Neural cell (in vitro differentiated cells): ENCODE results near the gene SULF2. TPM values are rescaled to one million over a fixed set of nuclear protein-coding genes. Genes with fewer than 3 reads are reported as not detected.

Source experiments
- H2AFZ ChIP-seq: fragments of 200-600, 300-800 bp; sonication (generic), shearing (Covaris generic); 2 replicates; pipeline ENCODE4 v1.6.0; 2014; ENCODE audit warnings: low read depth, mild to moderate bottlenecking, antibody characterized with exemption, low read length, moderate library complexity
- H3F3A ChIP-seq: fragments of 200-600 bp; shearing (Covaris generic); 2 replicates; pipeline ENCODE4 v1.6.1; 2016; ENCODE audit warnings: mild to moderate bottlenecking, moderate library complexity, mixed read lengths, antibody characterized with exemption, low read length; ENCODE audit not compliant: insufficient read depth, poor library complexity, severe bottlenecking
- H3K27ac ChIP-seq: fragments of 200-600, 300-800 bp; sonication (generic), shearing (Covaris generic); 2 replicates; pipeline ENCODE4 v1.5.1; 2014; ENCODE audit warnings: mild to moderate bottlenecking, low read length, moderate library complexity
- H3K27me3 ChIP-seq: fragments of 300-800, 200-600 bp; sonication (generic), shearing (Covaris generic); 2 replicates; pipeline ENCODE4 v1.6.0; 2014; ENCODE audit warnings: mild to moderate bottlenecking, low read depth, low read length, moderate library complexity; ENCODE audit not compliant: insufficient read depth
- H3K36me3 ChIP-seq: fragments of 300-800, 200-600 bp; sonication (generic), shearing (Covaris generic); 2 replicates; pipeline ENCODE4 v1.5.1; 2014; ENCODE audit warnings: mild to moderate bottlenecking, antibody characterized with exemption, low read length, moderate library complexity; ENCODE audit not compliant: insufficient read depth
- H3K4me2 ChIP-seq: fragments of 300-800, 200-600 bp; sonication (generic), shearing (Covaris generic); 2 replicates; pipeline ENCODE4 v1.6.0; 2014; ENCODE audit warnings: mild to moderate bottlenecking, low read length
- H3K4me3 ChIP-seq: fragments of 300-800, 200-600 bp; sonication (generic), shearing (Covaris generic); 2 replicates; pipeline ENCODE4 v1.5.1; 2014; ENCODE audit warnings: mild to moderate bottlenecking, low read length, moderate library complexity
- H3K79me2 ChIP-seq: fragments of 200-600 bp; shearing (Covaris generic); replicated peaks from 2 replicates; pipeline ENCODE4 v1.6.0; 2014; ENCODE audit warnings: mild to moderate bottlenecking, low read length, moderate library complexity; ENCODE audit not compliant: insufficient read depth
- H3K9ac ChIP-seq: fragments of 300-800, 200-600 bp; sonication (generic), shearing (Covaris generic); 2 replicates; pipeline ENCODE4 v1.6.1; 2016; ENCODE audit warnings: mild to moderate bottlenecking, low read length, mixed read lengths
- H3K9me2 ChIP-seq: fragments of 200-600 bp; shearing (Covaris generic); 2 replicates; pipeline ENCODE4 v1.6.1; 2016; ENCODE audit warnings: mild to moderate bottlenecking, low read length, mixed read lengths; ENCODE audit not compliant: insufficient read depth
- H3K9me3 ChIP-seq: fragments of 200-600, 300-800 bp; sonication (generic), shearing (Covaris generic); 2 replicates; pipeline ENCODE4 v1.6.1; 2016; ENCODE audit warnings: mild to moderate bottlenecking, mixed run types, low read length, moderate library complexity, mixed read lengths
- H4K20me1 ChIP-seq: fragments of 200-600 bp; shearing (Covaris generic); 2 replicates; pipeline ENCODE4 v1.6.1; 2016; ENCODE audit warnings: mild to moderate bottlenecking, mixed run types; ENCODE audit not compliant: insufficient read depth
- CTCF ChIP-seq: fragments of 450-650 bp; IDR thresholded peaks from 2 replicates; pipeline ENCODE4 v1.5.1; 2014; ENCODE audit warnings: antibody characterized with exemption, mild to moderate bottlenecking, moderate library complexity; ENCODE audit not compliant: poor library complexity, severe bottlenecking
- EP300 ChIP-seq: fragments of 450-650 bp; conservative IDR thresholded peaks from 2 replicates; pipeline ENCODE4 v1.6.1; 2014; ENCODE audit warnings: antibody characterized with exemption, mild to moderate bottlenecking, moderate library complexity; ENCODE audit not compliant: poor library complexity, severe bottlenecking
- EZH2 ChIP-seq: fragments of 200-600, 300-800 bp; shearing (Covaris generic), sonication (generic); IDR thresholded peaks from 2 replicates; pipeline ENCODE4 v1.6.1; 2014; ENCODE audit warnings: antibody characterized with exemption, low read length, borderline replicate concordance, mild to moderate bottlenecking; ENCODE audit not compliant: insufficient read depth, poor library complexity, severe bottlenecking
- MXI1 ChIP-seq: fragments of 450-650 bp; conservative IDR thresholded peaks from 2 replicates; pipeline ENCODE4 v1.6.1; 2014; ENCODE audit warnings: antibody characterized with exemption, mild to moderate bottlenecking; ENCODE audit not compliant: poor library complexity, severe bottlenecking
- POLR2AphosphoS5 ChIP-seq: IDR thresholded peaks from 2 replicates; pipeline ENCODE4 v1.6.1; 2012
- RAD21 ChIP-seq: fragments of 450-650 bp; conservative IDR thresholded peaks from 2 replicates; pipeline ENCODE4 v1.6.1; 2014; ENCODE audit warnings: antibody characterized with exemption, mild to moderate bottlenecking, moderate library complexity
- REST ChIP-seq: IDR thresholded peaks from 2 replicates; pipeline ENCODE4 v1.6.1; 2012; ENCODE audit warnings: borderline replicate concordance
- SMC3 ChIP-seq: fragments of 450-650 bp; conservative IDR thresholded peaks from 2 replicates; pipeline ENCODE4 v1.6.1; 2014; ENCODE audit warnings: antibody characterized with exemption, mild to moderate bottlenecking, moderate library complexity; ENCODE audit not compliant: poor library complexity
- TAF1 ChIP-seq: IDR thresholded peaks from 2 replicates; pipeline ENCODE4 v1.6.1; 2012; ENCODE audit warnings: low read depth
- polyA plus RNA-seq: library from polyadenylated mRNA; depleted of rRNA; stranded (reverse); fragments of >200 nt; gene quantifications from 2 replicates; pipeline ENCODE4 v1.2.3, GENCODE V29; 2014

The SULF2 gene
- polyA plus RNA-seq, 1 donor from 2014 or later, result 30.0 TPM

- H3K9me2 ChIP-seq, result no peaks in the 10 kb centered on the region
- no peaks in the 10 kb centered on the region for H3K36me3 ChIP-seq
- H3F3A ChIP-seq, result no peaks in the 10 kb centered on the region
- no peaks in the 10 kb centered on the region for H3K27me3 ChIP-seq
- no peak overlapping the region for H3K4me2 ChIP-seq
- H3K9me3 ChIP-seq, result no peaks in the 10 kb centered on the region
- H3K9ac ChIP-seq, result no peak overlapping the region
- no peak overlapping the region for H3K4me3 ChIP-seq
- no peak overlapping the region for H2AFZ ChIP-seq
- TF ChIP-seq SMC3, result no peak
- TF ChIP-seq EP300, result no peak
- no peak for TF ChIP-seq POLR2AphosphoS5
- no peak for TF ChIP-seq TAF1
- TF ChIP-seq EZH2, result no peak
- TF ChIP-seq CTCF, result no peak
- no peak for TF ChIP-seq RAD21
- no peak for TF ChIP-seq REST
- no peak overlapping the region for H3K27ac ChIP-seq
- H4K20me1 ChIP-seq, result no peaks in the 10 kb centered on the region
- no peaks in the 10 kb centered on the region for H3K79me2 ChIP-seq
Measured at GRCh38 chr20:47675190-47676142, 109.8 kb downstream of the SULF2 start.

GRCh38 chr20:47674686-47675085 is 110.6 kb downstream of the SULF2 start:
- H3K79me2 ChIP-seq, result no peaks in the 10 kb centered on the region
- no peak overlapping the region for H2AFZ ChIP-seq
- H3F3A ChIP-seq, result no peaks in the 10 kb centered on the region
- no peaks in the 10 kb centered on the region for H4K20me1 ChIP-seq
- no peak overlapping the region for H3K4me3 ChIP-seq
- H3K27me3 ChIP-seq, result no peaks in the 10 kb centered on the region
- H3K27ac ChIP-seq, result no peak overlapping the region
- no peaks in the 10 kb centered on the region for H3K36me3 ChIP-seq
- H3K9ac ChIP-seq, result no peak overlapping the region
- TF ChIP-seq TAF1, result no peak
- no peak for TF ChIP-seq MXI1
- no peak for TF ChIP-seq EZH2
- no peak for TF ChIP-seq REST
- no peak for TF ChIP-seq SMC3
- no peak for TF ChIP-seq EP300
- TF ChIP-seq CTCF, result no peak
- no peak for TF ChIP-seq POLR2AphosphoS5
- no peak for TF ChIP-seq RAD21
- H3K9me3 ChIP-seq, result no peaks in the 10 kb centered on the region
- no peaks in the 10 kb centered on the region for H3K9me2 ChIP-seq
- H3K4me2 ChIP-seq, result no peak overlapping the region
